Caco-2 (cell line): ENCODE measurements around the gene RHBDD1. TPM values are rescaled to one million over a fixed set of nuclear protein-coding genes. Genes with fewer than 3 reads are reported as not detected.

Experiments used
- BruUV-seq: library from RNA; stranded (reverse); fragments of 400-500 nt; replicated peaks from 2 replicates; lab custom pipeline; 2021; lab: Mats Ljungman, UMichigan
- CTCF ChIA-PET: fragments of 300-600 bp; sonication (Branson Sonifier 250); formaldehyde crosslinking; loops from one replicate; lab custom pipeline; 2022; ENCODE audit warnings: antibody characterized with exemption; lab: Charles Lee
- POLR2A ChIA-PET: fragments of 300-600 bp; sonication (Branson Sonifier 250); formaldehyde crosslinking; loops from one replicate; lab custom pipeline; 2022; ENCODE audit warnings: antibody characterized with exemption; lab: Charles Lee
- DNase-seq, 2 experiments: peaks; one replicate each; pipeline versions ENCODE4 v3.0.0 to v3.0.0-alpha.2; 2020 to 2022
- H3K27me3 ChIP-seq: replicated peaks from 2 replicates; pipeline ENCODE4 v1.6.0; 2011; ENCODE audit warnings: low read length; ENCODE audit not compliant: control insufficient read depth, insufficient read depth
- H3K36me3 ChIP-seq: 2 replicates; pipeline ENCODE4 v1.5.1; 2011; ENCODE audit warnings: low read length; ENCODE audit not compliant: control insufficient read depth, insufficient read depth
- H3K4me1 ChIP-seq: fragments of 250-450 bp; sonication (Bioruptor Pico); 2 replicates; pipeline ENCODE4 v1.5.1; 2020; ENCODE audit warnings: mild to moderate bottlenecking
- H3K4me3 ChIP-seq: 2 replicates; pipeline ENCODE4 v1.5.1; 2011; ENCODE audit warnings: low read depth, mild to moderate bottlenecking, control low read depth, low read length
- H3K9me3 ChIP-seq: fragments of 250-450 bp; sonication (Bioruptor Pico); 2 replicates; pipeline ENCODE4 v1.5.1; 2020; ENCODE audit warnings: mild to moderate bottlenecking, moderate library complexity
- H3K27ac Mint-ChIP-seq: one replicate; pipeline ENCODE4 v1.8.0; 2022; ENCODE audit warnings: mixed read lengths; ENCODE audit not compliant: unreplicated experiment
- H3K27me3 Mint-ChIP-seq: one replicate; pipeline ENCODE4 v1.8.0; 2022; ENCODE audit warnings: mixed read lengths; ENCODE audit not compliant: insufficient read depth, unreplicated experiment
- H3K36me3 Mint-ChIP-seq: one replicate; pipeline ENCODE4 v1.8.0; 2022; ENCODE audit warnings: mild to moderate bottlenecking, mixed read lengths; ENCODE audit not compliant: insufficient read depth, unreplicated experiment
- H3K4me1 Mint-ChIP-seq: one replicate; pipeline ENCODE4 v1.8.0; 2022; ENCODE audit warnings: low read depth, mixed read lengths; ENCODE audit not compliant: unreplicated experiment
- H3K4me3 Mint-ChIP-seq: one replicate; pipeline ENCODE4 v1.8.0; 2022; ENCODE audit warnings: mild to moderate bottlenecking, moderate library complexity, mixed read lengths; ENCODE audit not compliant: unreplicated experiment
- H3K9me3 Mint-ChIP-seq: one replicate; pipeline ENCODE4 v1.8.0; 2022; ENCODE audit warnings: mixed read lengths; ENCODE audit not compliant: unreplicated experiment
- intact Hi-C: fragments of 100-400 bp; cut with micrococcal nuclease; formaldehyde crosslinking; loops from one replicate; pipeline ENCODE4 v1.10.0; 2022; ENCODE audit not compliant: unreplicated experiment
- total RNA-seq: library from RNA; stranded (reverse); gene quantifications from 2 replicates; pipeline ENCODE4 v1.2.3, GENCODE V29; 2022
- TF ChIP-seq, protein P1 (sequence below), 2 experiments: fragments of 200-600 bp in 1 of 2; IDR thresholded peaks; 1 replicate in 1 of 2; 2 replicates in 1 of 2; pipeline versions ENCODE4 v1.5.1 to v1.8.0; 2011 to 2022; ENCODE audit warnings: antibody characterized with exemption in 1 of 2, control low read depth in 1 of 2, inconsistent platforms in 1 of 2, low read depth in 1 of 2, low read length in 1 of 2, mild to moderate bottlenecking in 1 of 2, moderate library complexity in 1 of 2; ENCODE audit not compliant: insufficient read depth in 1 of 2, severe bottlenecking in 1 of 2, unreplicated experiment in 1 of 2

Gene RHBDD1
- total RNA-seq, 1 experiment from 2014 or later = 14.3 TPM

DNA sequence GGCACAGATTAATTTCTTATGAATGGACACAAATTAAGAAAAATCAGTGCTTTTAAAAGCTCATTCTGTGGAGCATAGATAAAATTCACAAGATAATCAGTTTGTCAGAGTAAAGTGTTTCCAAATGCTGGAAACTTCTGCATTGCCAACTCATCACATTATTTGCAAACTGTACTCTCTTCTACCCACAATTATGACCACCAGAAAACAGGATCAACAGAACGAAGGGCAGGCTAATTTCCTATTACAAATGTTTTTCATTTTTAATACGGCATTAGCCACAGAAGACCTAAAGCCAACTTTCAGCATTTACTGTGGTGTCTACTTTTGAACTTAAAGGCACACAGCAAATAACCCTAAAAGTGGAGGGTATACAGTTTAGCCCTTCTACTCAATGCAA is 42.2 kb upstream of the RHBDD1 start:
- no peaks in the 10 kb centered on the region for H3K9me3 Mint-ChIP-seq
- Histone ChIP-seq H3K4me3 (peak overlapping the region; percentile 24), H3K36me3 (peaks cover 9% of the 10 kb centered on the region), H3K4me1 (peaks cover 28% of the 10 kb centered on the region), H3K27me3 (no peaks in the 10 kb centered on the region), H3K9me3 (no peaks in the 10 kb centered on the region)
- intact Hi-C loops = loop anchor here (2.0 to 10.0 kb wide), 3 partner anchors 21 to 169 kb away; no protein-coding TSS in a partner anchor
- DNase-seq = no peak
- TF ChIP-seq, protein P1, sequence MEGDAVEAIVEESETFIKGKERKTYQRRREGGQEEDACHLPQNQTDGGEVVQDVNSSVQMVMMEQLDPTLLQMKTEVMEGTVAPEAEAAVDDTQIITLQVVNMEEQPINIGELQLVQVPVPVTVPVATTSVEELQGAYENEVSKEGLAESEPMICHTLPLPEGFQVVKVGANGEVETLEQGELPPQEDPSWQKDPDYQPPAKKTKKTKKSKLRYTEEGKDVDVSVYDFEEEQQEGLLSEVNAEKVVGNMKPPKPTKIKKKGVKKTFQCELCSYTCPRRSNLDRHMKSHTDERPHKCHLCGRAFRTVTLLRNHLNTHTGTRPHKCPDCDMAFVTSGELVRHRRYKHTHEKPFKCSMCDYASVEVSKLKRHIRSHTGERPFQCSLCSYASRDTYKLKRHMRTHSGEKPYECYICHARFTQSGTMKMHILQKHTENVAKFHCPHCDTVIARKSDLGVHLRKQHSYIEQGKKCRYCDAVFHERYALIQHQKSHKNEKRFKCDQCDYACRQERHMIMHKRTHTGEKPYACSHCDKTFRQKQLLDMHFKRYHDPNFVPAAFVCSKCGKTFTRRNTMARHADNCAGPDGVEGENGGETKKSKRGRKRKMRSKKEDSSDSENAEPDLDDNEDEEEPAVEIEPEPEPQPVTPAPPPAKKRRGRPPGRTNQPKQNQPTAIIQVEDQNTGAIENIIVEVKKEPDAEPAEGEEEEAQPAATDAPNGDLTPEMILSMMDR (IDR thresholded peaks at IDR 0.05; ENCODE audit: insufficient read depth in 1 of 2, low read depth in 1 of 2, low read length in 1 of 2, severe bottlenecking in 1 of 2, unreplicated experiment in 1 of 2) = no peak
- no peak overlapping the region for H3K27ac Mint-ChIP-seq
- H3K36me3 Mint-ChIP-seq = peaks cover 80% of the 10 kb centered on the region
- no peaks in the 10 kb centered on the region for H3K27me3 Mint-ChIP-seq
- H3K4me3 Mint-ChIP-seq = peak overlapping the region; percentile 68
- ChIA-PET CTCF (no interaction called here), POLR2A (no interaction called here)
- peaks cover 13% of the 10 kb centered on the region for H3K4me1 Mint-ChIP-seq
- no TSS peak for BruUV-seq

DNA sequence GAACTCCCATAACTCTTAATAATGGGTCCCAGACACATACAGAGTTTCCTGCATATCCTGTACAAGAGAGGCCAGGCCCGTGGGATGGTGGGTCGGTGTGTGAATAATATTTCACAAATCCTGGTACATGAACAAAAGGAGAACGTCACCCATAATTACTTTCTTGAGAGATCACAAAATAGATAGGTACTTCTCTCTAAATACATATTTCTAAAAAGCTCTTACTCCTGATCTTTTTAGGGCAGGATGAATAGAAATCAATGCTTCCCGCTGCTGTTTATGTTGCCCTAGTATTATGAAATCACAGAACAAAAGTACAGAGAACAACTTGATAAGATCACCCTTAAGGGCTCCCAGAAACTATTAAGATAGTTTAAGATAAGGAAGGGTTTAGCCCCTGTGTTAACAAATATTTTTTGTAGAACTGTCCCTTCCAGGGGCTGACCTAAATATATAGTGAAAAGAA is 41.6 kb upstream of the RHBDD1 start:
- CTCF ChIA-PET = no interaction called here
- H3K4me1 Mint-ChIP-seq = peaks cover 13% of the 10 kb centered on the region
- TF ChIP-seq, protein P1 (IDR thresholded peaks at IDR 0.05; ENCODE audit: insufficient read depth in 1 of 2, low read depth in 1 of 2, low read length in 1 of 2, severe bottlenecking in 1 of 2, unreplicated experiment in 1 of 2) = no peak
- intact Hi-C loops = loop anchor here (2.0 to 10.0 kb wide), 3 partner anchors 21 to 169 kb away; no protein-coding TSS in a partner anchor
- no TSS peak for BruUV-seq
- no peaks in the 10 kb centered on the region for H3K27me3 ChIP-seq
- H3K4me3 ChIP-seq = peak overlapping the region; percentile 24
- peak overlapping the region; percentile 68 for H3K4me3 Mint-ChIP-seq
- no peaks in the 10 kb centered on the region for H3K9me3 Mint-ChIP-seq
- H3K36me3 Mint-ChIP-seq = peaks cover 81% of the 10 kb centered on the region
- no peak overlapping the region for H3K27ac Mint-ChIP-seq
- no peak for DNase-seq
- peaks cover 28% of the 10 kb centered on the region for H3K4me1 ChIP-seq
- POLR2A ChIA-PET = no interaction called here
- H3K36me3 ChIP-seq = peaks cover 9% of the 10 kb centered on the region
- no peaks in the 10 kb centered on the region for H3K27me3 Mint-ChIP-seq
- no peaks in the 10 kb centered on the region for H3K9me3 ChIP-seq

DNA sequence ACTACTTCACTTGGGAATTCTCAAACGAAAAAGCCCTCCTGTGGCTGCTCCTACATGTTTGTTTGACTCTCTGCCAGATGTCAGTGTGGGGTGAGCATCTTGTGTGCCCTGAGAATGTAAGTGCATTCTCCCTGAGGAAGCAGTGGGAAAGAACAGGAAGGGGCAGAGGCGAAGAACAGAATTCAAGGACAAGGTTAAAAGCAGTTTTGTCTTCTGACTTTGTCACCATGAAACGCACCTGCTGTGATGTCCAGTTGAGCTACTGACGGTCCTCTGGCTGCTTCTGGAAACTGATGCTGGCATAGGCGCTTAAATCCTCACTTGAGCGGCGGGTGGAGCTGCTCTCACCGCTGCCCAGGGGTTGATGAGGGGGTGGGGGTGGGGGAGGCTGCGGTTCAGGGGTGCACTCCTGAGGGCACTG is 41.1 kb upstream of the RHBDD1 start:
- Mint-ChIP-seq H3K9me3 (no peaks in the 10 kb centered on the region), H3K27me3 (no peaks in the 10 kb centered on the region), H3K4me3 (peak overlapping the region; percentile 68), H3K36me3 (peaks cover 76% of the 10 kb centered on the region), H3K27ac (no peak overlapping the region), H3K4me1 (peaks cover 13% of the 10 kb centered on the region)
- no peak for DNase-seq
- ChIA-PET POLR2A (no interaction called here), CTCF (no interaction called here)
- H3K27me3 ChIP-seq = no peaks in the 10 kb centered on the region
- BruUV-seq = no TSS peak
- peak overlapping the region; percentile 11 for H3K4me3 ChIP-seq
- intact Hi-C loops = loop anchor here (2.0 to 10.0 kb wide), 3 partner anchors 22 to 170 kb away; no protein-coding TSS in a partner anchor
- no peaks in the 10 kb centered on the region for H3K9me3 ChIP-seq
- H3K36me3 ChIP-seq = peaks cover 9% of the 10 kb centered on the region
- TF ChIP-seq, protein P1 (IDR thresholded peaks at IDR 0.05; ENCODE audit: insufficient read depth in 1 of 2, low read depth in 1 of 2, low read length in 1 of 2, severe bottlenecking in 1 of 2, unreplicated experiment in 1 of 2) = no peak
- peaks cover 28% of the 10 kb centered on the region for H3K4me1 ChIP-seq
